Parathyroid adenoma (tissue), 2 donors: ENCODE results near the gene LINGO1.

ENCODE experiments used
- H2AFZ ChIP-seq: fragments of 300-600 bp; sonication (generic); one replicate; pipeline ENCODE4 v1.7.0; 2017; ENCODE audit warnings: antibody characterized with exemption, mild to moderate bottlenecking
- H3K27ac ChIP-seq: fragments of 300-600 bp; sonication (generic); one replicate; pipeline ENCODE4 v1.7.0; 2017
- H3K27me3 ChIP-seq: fragments of 300-600 bp; sonication (generic); one replicate; pipeline ENCODE4 v1.7.0; 2017; ENCODE audit warnings: low read length; ENCODE audit not compliant: control insufficient read depth, insufficient read depth
- H3K36me3 ChIP-seq: fragments of 300-600 bp; sonication (generic); one replicate; pipeline ENCODE4 v1.7.0; 2017; ENCODE audit warnings: low read length; ENCODE audit not compliant: control insufficient read depth, insufficient read depth
- H3K4me1 ChIP-seq: fragments of 300-600 bp; sonication (generic); one replicate; pipeline ENCODE4 v1.7.0; 2017; ENCODE audit warnings: control low read depth
- H3K4me2 ChIP-seq: fragments of 300-600 bp; sonication (generic); one replicate; pipeline ENCODE4 v1.7.0; 2017; ENCODE audit warnings: low read length
- H3K4me3 ChIP-seq: fragments of 300-600 bp; sonication (generic); one replicate; pipeline ENCODE4 v1.7.0; 2017; ENCODE audit warnings: low read depth, low read length
- H3K79me2 ChIP-seq: fragments of 300-600 bp; sonication (generic); one replicate; pipeline ENCODE4 v1.7.0; 2017; ENCODE audit warnings: control low read depth
- H3K9ac ChIP-seq: fragments of 300-600 bp; sonication (generic); one replicate; pipeline ENCODE4 v1.7.0; 2017; ENCODE audit warnings: mild to moderate bottlenecking
- H3K9me3 ChIP-seq: fragments of 300-600 bp; sonication (generic); one replicate; pipeline ENCODE4 v1.7.0; 2017; ENCODE audit warnings: low read length; ENCODE audit not compliant: control insufficient read depth
- TF ChIP-seq, protein P1 (sequence below): fragments of 300-600 bp; sonication (generic); IDR thresholded peaks from one replicate; pipeline ENCODE4 v1.7.0; 2017; ENCODE audit warnings: antibody characterized with exemption, mild to moderate bottlenecking
- donor health status: primary hyperparathyroidism.

LINGO1 gene

DNA sequence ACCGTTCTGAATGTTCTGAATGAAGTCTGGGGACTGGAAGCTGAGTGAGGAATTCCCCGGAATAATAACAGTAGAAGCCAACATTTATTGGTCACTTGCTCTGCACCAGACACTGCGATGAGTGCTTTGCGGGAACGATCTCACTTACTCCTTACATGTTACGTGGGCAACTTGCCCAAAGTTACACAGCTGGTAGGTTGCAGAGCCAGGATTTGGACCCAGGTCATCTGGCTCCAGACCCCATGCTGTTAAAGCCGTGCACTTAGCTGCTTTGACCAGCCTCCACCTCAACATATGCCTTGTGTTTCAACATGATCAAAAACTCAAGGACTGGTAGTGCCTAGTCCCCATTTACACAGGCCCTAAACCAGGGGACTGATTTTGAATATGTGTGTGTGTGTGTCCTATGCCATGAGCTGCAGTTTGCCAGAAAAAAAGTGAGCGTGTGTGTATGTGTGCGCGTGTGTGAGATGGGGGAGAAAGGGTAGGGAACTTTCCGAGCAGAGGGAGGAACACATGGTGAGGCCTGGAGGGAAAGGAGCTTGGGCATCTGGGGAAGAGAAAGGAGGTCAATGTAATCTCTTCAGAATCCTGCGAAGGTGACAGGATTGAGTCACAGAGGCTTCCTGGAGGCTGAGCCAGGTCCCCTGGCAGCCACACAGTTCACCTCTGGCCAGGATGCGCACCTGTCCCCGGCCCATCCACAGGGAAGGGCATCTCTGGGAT, 28.9 kb downstream of the LINGO1 start:
- TF ChIP-seq, protein P1, sequence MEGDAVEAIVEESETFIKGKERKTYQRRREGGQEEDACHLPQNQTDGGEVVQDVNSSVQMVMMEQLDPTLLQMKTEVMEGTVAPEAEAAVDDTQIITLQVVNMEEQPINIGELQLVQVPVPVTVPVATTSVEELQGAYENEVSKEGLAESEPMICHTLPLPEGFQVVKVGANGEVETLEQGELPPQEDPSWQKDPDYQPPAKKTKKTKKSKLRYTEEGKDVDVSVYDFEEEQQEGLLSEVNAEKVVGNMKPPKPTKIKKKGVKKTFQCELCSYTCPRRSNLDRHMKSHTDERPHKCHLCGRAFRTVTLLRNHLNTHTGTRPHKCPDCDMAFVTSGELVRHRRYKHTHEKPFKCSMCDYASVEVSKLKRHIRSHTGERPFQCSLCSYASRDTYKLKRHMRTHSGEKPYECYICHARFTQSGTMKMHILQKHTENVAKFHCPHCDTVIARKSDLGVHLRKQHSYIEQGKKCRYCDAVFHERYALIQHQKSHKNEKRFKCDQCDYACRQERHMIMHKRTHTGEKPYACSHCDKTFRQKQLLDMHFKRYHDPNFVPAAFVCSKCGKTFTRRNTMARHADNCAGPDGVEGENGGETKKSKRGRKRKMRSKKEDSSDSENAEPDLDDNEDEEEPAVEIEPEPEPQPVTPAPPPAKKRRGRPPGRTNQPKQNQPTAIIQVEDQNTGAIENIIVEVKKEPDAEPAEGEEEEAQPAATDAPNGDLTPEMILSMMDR: no peak
- H3K9ac ChIP-seq: no peak overlapping the region

DNA sequence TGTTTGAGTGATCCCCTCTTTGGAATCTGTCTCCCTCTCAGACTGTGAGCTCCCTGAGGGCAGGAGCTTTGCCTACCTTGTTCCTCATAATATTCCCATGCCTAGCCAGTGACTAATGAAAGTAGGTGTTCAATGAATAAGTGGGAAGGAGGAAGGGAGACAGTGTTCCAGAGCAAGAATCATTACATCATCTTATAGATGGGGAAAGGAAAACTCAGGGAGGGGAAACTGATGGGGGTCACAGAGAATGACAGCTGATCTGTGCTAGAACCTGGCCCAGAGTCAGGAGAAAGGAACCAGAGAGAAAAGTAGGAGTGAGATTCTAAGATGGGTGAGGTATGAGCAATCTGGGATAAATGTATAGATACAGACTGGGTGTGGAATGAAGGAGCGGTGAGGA, 29.9 kb downstream of the LINGO1 start:
- H3K27me3 ChIP-seq: no peaks in the 10 kb centered on the region
- H3K79me2 ChIP-seq: no peaks in the 10 kb centered on the region
- no peak overlapping the region for H3K9ac ChIP-seq
- no peak overlapping the region for H2AFZ ChIP-seq
- no peaks in the 10 kb centered on the region for H3K4me1 ChIP-seq
- H3K4me2 ChIP-seq: no peak overlapping the region
- TF ChIP-seq, protein P1: no peak
- H3K4me3 ChIP-seq: no peak overlapping the region
- H3K9me3 ChIP-seq: no peaks in the 10 kb centered on the region
- no peaks in the 10 kb centered on the region for H3K36me3 ChIP-seq
- H3K27ac ChIP-seq: no peak overlapping the region

More for the DNA sequence above, 28.9 kb downstream of the LINGO1 start:
- Histone ChIP-seq H3K27me3 (no peaks in the 10 kb centered on the region), H3K4me2 (no peak overlapping the region), H3K4me3 (no peak overlapping the region), H2AFZ (no peak overlapping the region), H3K36me3 (no peaks in the 10 kb centered on the region), H3K4me1 (no peaks in the 10 kb centered on the region), H3K9me3 (no peaks in the 10 kb centered on the region), H3K79me2 (no peaks in the 10 kb centered on the region), H3K27ac (no peak overlapping the region)

DNA sequence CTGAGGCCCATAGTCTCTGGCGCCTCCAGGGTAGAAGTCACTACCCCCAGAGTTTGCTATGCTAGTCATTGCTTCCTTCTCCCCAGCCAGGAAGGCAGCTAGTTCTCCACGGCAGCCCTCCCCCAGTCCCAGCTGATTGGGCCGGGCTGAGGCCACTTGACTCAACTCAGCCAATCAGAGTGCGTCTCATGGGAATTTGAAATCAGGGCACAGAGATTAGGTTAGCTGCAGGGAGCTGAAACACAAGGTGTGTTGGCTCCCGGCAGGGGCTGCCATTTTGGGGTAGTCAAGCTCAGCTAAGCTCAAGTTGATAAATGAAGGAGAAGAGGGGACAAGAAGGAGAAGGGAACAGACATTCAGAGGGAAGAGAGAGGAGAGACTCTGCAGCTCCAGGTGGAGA, 32.8 kb downstream of the LINGO1 start:
- Histone ChIP-seq H3K27ac (no peak overlapping the region), H3K4me2 (no peak overlapping the region), H2AFZ (no peak overlapping the region), H3K9me3 (no peaks in the 10 kb centered on the region), H3K4me1 (no peaks in the 10 kb centered on the region), H3K4me3 (no peak overlapping the region), H3K79me2 (no peaks in the 10 kb centered on the region), H3K36me3 (no peaks in the 10 kb centered on the region), H3K27me3 (no peaks in the 10 kb centered on the region), H3K9ac (no peak overlapping the region)
- TF ChIP-seq, protein P1: no peak

DNA sequence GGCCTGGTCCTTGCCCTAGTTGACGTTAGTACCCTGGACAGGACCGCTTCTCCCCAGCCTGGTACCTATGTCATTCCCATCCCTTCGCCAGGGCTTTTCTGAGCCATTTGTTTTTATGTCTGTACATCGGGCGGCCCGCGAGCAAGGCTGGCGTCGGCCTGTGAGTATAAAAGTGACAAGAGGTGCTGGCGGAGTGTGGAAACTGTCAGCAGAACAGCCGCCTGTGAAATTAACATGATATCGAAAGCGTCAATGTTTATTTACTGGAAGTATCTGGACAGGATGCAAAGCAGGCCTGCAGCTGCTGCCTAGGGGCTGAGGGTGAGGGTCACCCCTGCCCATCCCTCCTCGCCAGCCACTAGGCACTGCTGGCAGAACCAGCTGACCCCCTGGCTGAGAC, 33.4 kb downstream of the LINGO1 start:
- Histone ChIP-seq H2AFZ (no peak overlapping the region), H3K9ac (no peak overlapping the region), H3K4me2 (no peak overlapping the region), H3K4me3 (no peak overlapping the region), H3K79me2 (no peaks in the 10 kb centered on the region), H3K4me1 (no peaks in the 10 kb centered on the region), H3K27me3 (no peaks in the 10 kb centered on the region), H3K27ac (no peak overlapping the region), H3K9me3 (no peaks in the 10 kb centered on the region), H3K36me3 (no peaks in the 10 kb centered on the region)
- TF ChIP-seq, protein P1: no peak

DNA sequence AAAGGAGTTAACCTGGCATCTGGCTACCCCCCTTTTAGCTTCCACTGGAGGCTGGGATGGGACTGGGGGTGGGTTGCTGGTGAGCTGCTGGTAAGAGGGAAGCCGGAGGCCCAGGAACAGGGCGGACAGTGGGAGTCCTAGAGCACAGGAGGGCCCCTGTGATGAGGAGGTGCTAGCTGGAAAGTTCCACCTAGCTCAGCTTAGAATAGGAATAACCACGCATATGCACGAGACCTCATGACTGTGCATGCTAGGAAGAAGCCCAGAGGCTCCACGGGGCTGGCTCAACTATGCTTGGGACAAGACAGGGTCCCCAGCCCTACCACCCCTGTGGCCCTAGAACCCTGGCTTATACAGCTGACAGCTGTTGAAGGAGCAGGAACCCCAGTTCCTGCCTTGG, 34.1 kb downstream of the LINGO1 start:
- no peak overlapping the region for H3K27ac ChIP-seq
- no peak overlapping the region for H2AFZ ChIP-seq
- no peaks in the 10 kb centered on the region for H3K27me3 ChIP-seq
- TF ChIP-seq, protein P1: no peak
- H3K9me3 ChIP-seq: no peaks in the 10 kb centered on the region
- H3K9ac ChIP-seq: no peak overlapping the region
- H3K79me2 ChIP-seq: no peaks in the 10 kb centered on the region
- H3K4me2 ChIP-seq: no peak overlapping the region
- no peak overlapping the region for H3K4me3 ChIP-seq
- H3K4me1 ChIP-seq: no peaks in the 10 kb centered on the region
- no peaks in the 10 kb centered on the region for H3K36me3 ChIP-seq
